Measurements from ENCODE around the gene RNF213. TPM values are rescaled to one million over a fixed set of nuclear protein-coding genes. Genes with fewer than 3 reads are reported as not detected.

Gene RNF213
- 16.7 and 17.1 TPM in 2 replicates for polyA plus RNA-seq (2013)

DNA sequence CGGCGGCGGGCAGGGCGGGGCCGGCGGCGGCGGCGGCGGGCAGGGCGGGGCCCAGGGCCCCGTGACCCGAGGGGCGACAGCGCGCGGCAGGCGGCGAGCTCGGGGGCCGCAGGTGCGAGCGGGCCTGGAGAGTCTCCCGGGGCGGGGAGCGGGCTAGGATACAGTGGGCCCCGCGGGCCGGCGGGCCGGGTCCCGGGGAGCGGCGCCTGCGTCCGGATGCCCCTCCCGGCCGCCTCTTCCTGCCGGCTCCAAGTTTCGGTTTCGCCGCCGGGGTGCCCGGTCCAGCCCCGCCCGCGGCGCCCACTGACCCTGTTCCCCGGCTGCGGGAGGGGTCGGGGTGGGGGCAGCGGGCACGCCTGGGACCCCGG lies at the start of gene RNF213:
Gene RNF213, plus strand, starts transcription at position 62 of the 368 bp plus-strand sequence. CDS start 2,830 bp downstream, outside the sequence.
- H4K8ac ChIP-seq (ENCODE audit: low read depth, low read length) = peak within 1 kb of the TSS; percentile 94
- peak within 1 kb of the TSS; percentile 92 for H4K91ac ChIP-seq (ENCODE audit: low read depth, low read length)
- WGBS (ENCODE audit: extremely low coverage, insufficient coverage, insufficient read length) = no CpG with 5 or more reads among the region's 54 CpGs

DNA sequence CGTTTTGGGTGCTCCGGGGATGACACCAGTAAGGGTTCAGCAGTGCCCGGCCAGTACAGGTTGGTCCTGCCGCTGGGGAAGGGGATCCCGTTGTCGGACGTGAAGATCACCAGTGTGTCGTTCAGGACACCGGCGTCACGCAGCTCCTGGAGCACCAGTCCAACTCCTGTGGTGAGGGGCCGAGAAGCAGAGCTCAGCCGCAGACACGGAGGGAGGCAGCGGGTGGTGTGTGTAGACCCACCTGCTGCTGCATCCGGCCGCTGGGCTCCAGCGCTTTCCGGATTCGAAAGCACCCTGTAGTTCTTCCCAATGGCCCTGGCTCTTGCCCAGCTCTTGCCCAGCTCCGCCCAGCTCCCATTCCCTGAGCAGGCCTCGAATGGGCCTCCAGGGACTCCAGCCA lies 48.5 kb upstream of the RNF213 start:
- no peak overlapping the region for H3K27ac ChIP-seq (ENCODE audit: low read depth, low read length)

More for the DNA sequence above, at the start of gene RNF213:
- Histone ChIP-seq H3K4me3 (ENCODE audit: low read depth, low read length) (peak within 1 kb of the TSS; percentile 72), H2AK5ac (ENCODE audit: low read length) (peak within 1 kb of the TSS; percentile 65), H2BK120ac (ENCODE audit: insufficient read depth, low read length, poor library complexity) (peak within 1 kb of the TSS; percentile 52), H2AFZ (ENCODE audit: insufficient read depth, low read length, poor library complexity) (peak within 1 kb of the TSS; percentile 52), H3K79me2 (ENCODE audit: control insufficient read depth, insufficient read depth, low read length, poor library complexity) (peaks cover 5% of the 10 kb centered on the region), H3K36me3 (ENCODE audit: control insufficient read depth in 1 of 2, insufficient read depth in 2 of 2, low read length in 2 of 2) (peaks cover 5 to 7% of the 10 kb centered on the region in 2 experiments), H2BK12ac (ENCODE audit: low read length) (peak within 1 kb of the TSS; percentile 5), H3K27ac (ENCODE audit: low read depth, low read length) (peak within 1 kb of the TSS; percentile 98), H2BK5ac (ENCODE audit: low read depth, low read length, poor library complexity) (peak within 1 kb of the TSS; percentile 92), H3K9ac (ENCODE audit: low read length) (peak within 1 kb of the TSS; percentile 89), H4K12ac (ENCODE audit: low read depth, low read length) (peak within 1 kb of the TSS; percentile 97), H3K14ac (ENCODE audit: low read length) (peak within 1 kb of the TSS; percentile 54), H3K23ac (ENCODE audit: low read length) (peak within 1 kb of the TSS; percentile 74), H3K27me3 (ENCODE audit: insufficient read depth, low read length) (no peaks in the 10 kb centered on the region), H3K79me1 (ENCODE audit: low read length) (peaks cover 25% of the 10 kb centered on the region), H3K4ac (ENCODE audit: low read depth, low read length) (peak within 1 kb of the TSS; percentile 89), H3K4me2 (ENCODE audit: low read length) (peak within 1 kb of the TSS; percentile 98), H3K18ac (ENCODE audit: low read length) (peak within 1 kb of the TSS; percentile 74), H3K4me1 (ENCODE audit: control insufficient read depth in 1 of 2, insufficient read depth in 2 of 2, low read length in 2 of 2) (peaks cover 14 to 21% of the 10 kb centered on the region in 2 experiments), H3K9me3 (ENCODE audit: insufficient read depth, low read depth, low read length) (peaks cover 3% of the 10 kb centered on the region)
- peak in 1 of 2 donors; percentile 36 for DNase-seq

DNA sequence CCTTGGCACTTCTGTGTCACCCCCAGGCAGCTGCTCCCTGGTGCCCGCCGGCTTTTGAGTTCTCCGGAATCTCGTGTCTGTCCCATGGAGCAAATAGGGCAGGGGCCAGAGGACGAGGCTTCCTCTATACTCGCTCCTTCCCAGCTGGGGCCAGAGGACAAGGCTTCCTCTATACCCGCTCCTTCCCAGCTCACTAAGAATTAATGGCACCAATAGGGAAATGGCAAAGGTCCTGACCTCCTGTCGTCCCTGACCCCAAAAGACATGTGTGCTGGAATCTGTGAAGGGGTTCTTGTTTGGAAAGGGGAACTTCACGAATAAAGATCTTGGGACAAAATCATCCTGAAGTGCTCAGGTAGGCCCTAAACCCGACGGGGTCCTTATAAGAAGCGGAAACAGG lies 48.1 kb upstream of the RNF213 start:
- no peak overlapping the region for H4K8ac ChIP-seq (ENCODE audit: low read depth, low read length)
- no peak overlapping the region for H2BK12ac ChIP-seq (ENCODE audit: low read length)
- no peak overlapping the region for H3K9ac ChIP-seq (ENCODE audit: low read length)
- no peak overlapping the region for H3K23ac ChIP-seq (ENCODE audit: low read length)
- no peak overlapping the region for H2AFZ ChIP-seq (ENCODE audit: insufficient read depth, low read length, poor library complexity)
- H3K79me1 ChIP-seq (ENCODE audit: low read length) = no peaks in the 10 kb centered on the region
- no peaks in the 10 kb centered on the region for H3K79me2 ChIP-seq (ENCODE audit: control insufficient read depth, insufficient read depth, low read length, poor library complexity)
- H3K9me3 ChIP-seq (ENCODE audit: insufficient read depth, low read depth, low read length) = no peaks in the 10 kb centered on the region
- H3K4me3 ChIP-seq (ENCODE audit: low read depth, low read length) = no peak overlapping the region
- H3K36me3 ChIP-seq (ENCODE audit: control insufficient read depth in 1 of 2, insufficient read depth in 2 of 2, low read length in 2 of 2) = peaks cover 72 to 79% of the 10 kb centered on the region in 2 experiments
- no peak overlapping the region for H4K91ac ChIP-seq (ENCODE audit: low read depth, low read length)
- H3K14ac ChIP-seq (ENCODE audit: low read length) = no peak overlapping the region
- H4K12ac ChIP-seq (ENCODE audit: low read depth, low read length) = no peak overlapping the region
- DNase-seq = no peak
- no peaks in the 10 kb centered on the region for H3K27me3 ChIP-seq (ENCODE audit: insufficient read depth, low read length)
- H2BK5ac ChIP-seq (ENCODE audit: low read depth, low read length, poor library complexity) = no peak overlapping the region
- no peak overlapping the region for H2AK5ac ChIP-seq (ENCODE audit: low read length)
- H3K18ac ChIP-seq (ENCODE audit: low read length) = no peak overlapping the region
- no peaks in the 10 kb centered on the region for H3K4me1 ChIP-seq (ENCODE audit: control insufficient read depth in 1 of 2, insufficient read depth in 2 of 2, low read length in 2 of 2)
- H3K4me2 ChIP-seq (ENCODE audit: low read length) = no peak overlapping the region
- H3K27ac ChIP-seq (ENCODE audit: low read depth, low read length) = no peak overlapping the region
- H3K4ac ChIP-seq (ENCODE audit: low read depth, low read length) = no peak overlapping the region
- no peak overlapping the region for H2BK120ac ChIP-seq (ENCODE audit: insufficient read depth, low read length, poor library complexity)
- no CpG with 5 or more reads among the region's 12 CpGs for WGBS (ENCODE audit: extremely low coverage, insufficient coverage, insufficient read length)

More for the DNA sequence above, 48.5 kb upstream of the RNF213 start:
- Histone ChIP-seq H2BK12ac (ENCODE audit: low read length) (no peak overlapping the region), H3K4me1 (ENCODE audit: control insufficient read depth in 1 of 2, insufficient read depth in 2 of 2, low read length in 2 of 2) (no peaks in the 10 kb centered on the region), H3K27me3 (ENCODE audit: insufficient read depth, low read length) (no peaks in the 10 kb centered on the region), H3K79me2 (ENCODE audit: control insufficient read depth, insufficient read depth, low read length, poor library complexity) (no peaks in the 10 kb centered on the region), H2BK5ac (ENCODE audit: low read depth, low read length, poor library complexity) (no peak overlapping the region), H2AFZ (ENCODE audit: insufficient read depth, low read length, poor library complexity) (no peak overlapping the region), H2BK120ac (ENCODE audit: insufficient read depth, low read length, poor library complexity) (no peak overlapping the region), H3K4me2 (ENCODE audit: low read length) (no peak overlapping the region), H3K9me3 (ENCODE audit: insufficient read depth, low read depth, low read length) (no peaks in the 10 kb centered on the region), H3K79me1 (ENCODE audit: low read length) (no peaks in the 10 kb centered on the region), H4K8ac (ENCODE audit: low read depth, low read length) (no peak overlapping the region), H3K23ac (ENCODE audit: low read length) (no peak overlapping the region), H3K36me3 (ENCODE audit: control insufficient read depth in 1 of 2, insufficient read depth in 2 of 2, low read length in 2 of 2) (peaks cover 72 to 75% of the 10 kb centered on the region in 2 experiments), H2AK5ac (ENCODE audit: low read length) (no peak overlapping the region), H4K91ac (ENCODE audit: low read depth, low read length) (no peak overlapping the region), H3K4me3 (ENCODE audit: low read depth, low read length) (no peak overlapping the region), H3K9ac (ENCODE audit: low read length) (no peak overlapping the region), H3K14ac (ENCODE audit: low read length) (no peak overlapping the region), H4K12ac (ENCODE audit: low read depth, low read length) (no peak overlapping the region), H3K4ac (ENCODE audit: low read depth, low read length) (no peak overlapping the region), H3K18ac (ENCODE audit: low read length) (no peak overlapping the region)
- DNase-seq = no peak
- no CpG with 5 or more reads among the region's 22 CpGs for WGBS (ENCODE audit: extremely low coverage, insufficient coverage, insufficient read length)

DNA sequence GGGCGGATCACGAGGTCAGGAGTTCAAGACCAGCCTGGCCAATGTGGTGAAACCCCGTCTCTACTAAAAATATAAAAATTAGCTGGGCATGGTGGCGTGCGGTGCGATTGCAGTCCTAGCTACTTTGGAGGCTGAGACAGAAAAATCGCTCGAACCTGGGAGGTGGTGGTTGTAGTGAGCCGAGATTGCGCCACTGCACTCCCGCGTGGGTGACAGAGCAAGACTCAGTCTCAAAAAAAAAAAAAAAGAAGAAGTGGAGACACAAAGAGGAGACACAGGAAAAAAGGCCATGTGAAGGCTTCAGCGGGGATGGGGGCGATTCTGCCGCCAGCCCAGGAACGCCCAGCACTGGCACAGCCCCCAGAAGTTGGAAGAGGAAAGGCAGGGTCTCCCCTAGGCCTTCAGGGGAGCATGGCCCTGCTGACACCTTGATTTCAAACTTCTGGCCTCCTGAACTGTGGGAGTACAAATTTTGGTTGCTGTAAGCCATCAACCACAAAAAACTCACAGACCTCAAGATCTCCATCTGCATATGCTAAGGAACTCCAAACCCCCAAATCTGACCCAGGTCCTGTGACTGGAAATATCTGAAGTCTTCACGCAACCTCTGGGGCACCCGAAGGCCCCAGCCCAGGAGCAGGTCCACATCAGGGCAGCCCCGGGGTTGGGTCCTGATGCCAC lies 47.5 kb upstream of the RNF213 start:
- Histone ChIP-seq H3K27ac (ENCODE audit: low read depth, low read length) (no peak overlapping the region), H3K9ac (ENCODE audit: low read length) (no peak overlapping the region), H3K14ac (ENCODE audit: low read length) (no peak overlapping the region), H2BK5ac (ENCODE audit: low read depth, low read length, poor library complexity) (no peak overlapping the region), H3K36me3 (ENCODE audit: control insufficient read depth in 1 of 2, insufficient read depth in 2 of 2, low read length in 2 of 2) (peaks cover 68 to 83% of the 10 kb centered on the region in 2 experiments), H3K4me1 (ENCODE audit: control insufficient read depth in 1 of 2, insufficient read depth in 2 of 2, low read length in 2 of 2) (no peaks in the 10 kb centered on the region), H3K9me3 (ENCODE audit: insufficient read depth, low read depth, low read length) (no peaks in the 10 kb centered on the region), H3K79me1 (ENCODE audit: low read length) (no peaks in the 10 kb centered on the region), H4K12ac (ENCODE audit: low read depth, low read length) (no peak overlapping the region), H3K27me3 (ENCODE audit: insufficient read depth, low read length) (no peaks in the 10 kb centered on the region), H4K8ac (ENCODE audit: low read depth, low read length) (no peak overlapping the region), H3K18ac (ENCODE audit: low read length) (no peak overlapping the region), H3K4me3 (ENCODE audit: low read depth, low read length) (no peak overlapping the region), H2BK12ac (ENCODE audit: low read length) (no peak overlapping the region), H2AFZ (ENCODE audit: insufficient read depth, low read length, poor library complexity) (no peak overlapping the region), H4K91ac (ENCODE audit: low read depth, low read length) (no peak overlapping the region), H2BK120ac (ENCODE audit: insufficient read depth, low read length, poor library complexity) (no peak overlapping the region), H2AK5ac (ENCODE audit: low read length) (no peak overlapping the region), H3K79me2 (ENCODE audit: control insufficient read depth, insufficient read depth, low read length, poor library complexity) (no peaks in the 10 kb centered on the region), H3K4ac (ENCODE audit: low read depth, low read length) (no peak overlapping the region), H3K23ac (ENCODE audit: low read length) (no peak overlapping the region), H3K4me2 (ENCODE audit: low read length) (no peak overlapping the region)
- no CpG with 5 or more reads among the region's 19 CpGs for WGBS (ENCODE audit: extremely low coverage, insufficient coverage, insufficient read length)
- DNase-seq = peak in 1 of 2 donors; percentile 13
